ENCODE data around the gene AGAP5.
A peak's percentile ranks its signal among the peaks of the same experiment; 100 is the strongest.
"Not testable (repeated sequence)": the region's sequence is repeated elsewhere in the genome, so short reads cannot be mapped to it uniquely, and the experiment has no call there.

AGAP5 gene

DNA sequence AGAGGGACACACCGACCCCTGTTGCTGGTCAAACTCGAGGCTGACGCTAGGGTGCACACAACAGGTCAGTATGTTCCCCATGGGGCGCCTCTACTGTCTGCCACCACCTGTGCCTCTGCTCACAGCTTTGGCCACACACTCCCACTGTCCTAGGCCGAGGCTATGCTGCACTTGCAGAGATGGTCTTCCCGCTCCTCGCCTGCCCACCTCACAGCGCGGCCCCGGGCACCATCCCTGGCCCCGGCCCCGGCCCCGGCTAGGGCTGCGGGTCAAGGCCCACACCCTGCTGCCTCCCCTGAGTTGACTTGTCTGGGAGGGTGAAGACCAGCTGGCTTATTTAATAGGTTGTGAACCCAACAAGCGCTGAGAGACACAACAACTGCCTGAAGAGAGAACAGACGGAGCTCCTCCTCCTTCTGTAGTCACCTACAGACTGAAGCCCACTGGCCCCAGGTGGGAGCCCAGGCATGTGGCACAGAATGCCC, at the start of gene AGAP5:
Gene AGAP5, minus strand, starts transcription at position 435 of the 485 bp plus-strand sequence. Its CDS starts 354 bp downstream, at position 81.
- not testable (repeated sequence) for DNase-seq

DNA sequence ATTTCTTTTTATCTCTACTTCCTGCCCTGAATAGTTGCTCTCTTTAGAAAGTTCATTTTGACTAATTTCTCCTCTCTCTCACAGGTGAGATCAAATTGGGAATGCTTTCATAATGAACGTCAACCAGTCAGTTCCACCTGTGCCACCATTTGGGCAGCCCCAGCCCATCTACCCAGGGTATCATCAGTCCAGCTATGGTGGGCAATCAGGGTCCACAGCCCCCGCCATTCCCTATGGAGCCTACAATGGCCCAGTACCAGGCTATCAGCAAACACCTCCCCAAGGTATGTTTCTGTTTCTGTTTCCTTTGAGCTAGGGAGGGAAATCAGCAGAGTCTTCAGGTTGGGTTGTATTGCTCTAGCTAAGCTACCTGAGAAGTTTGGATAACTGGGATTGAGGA, 48.8 kb upstream of the AGAP5 start:
- DNase-seq, result no peak

DNA sequence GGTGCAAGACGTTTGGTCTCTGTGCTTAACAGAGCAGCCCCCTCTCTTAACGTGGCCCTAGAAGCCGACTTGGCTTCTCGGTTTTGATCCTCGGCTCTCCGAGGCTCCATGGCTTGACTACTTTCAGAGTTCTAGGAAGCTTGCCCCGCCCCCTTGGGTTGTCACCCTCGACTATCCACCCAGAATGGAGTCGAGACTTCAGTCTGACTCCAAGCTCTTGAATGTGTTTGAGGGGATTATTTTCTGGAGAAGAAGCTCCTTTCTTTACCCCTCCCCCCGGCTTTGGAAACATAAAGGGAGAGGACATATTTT, 46.7 kb upstream of the AGAP5 start:
- DNase-seq, result no peak

- DNase-seq, result peak; percentile 78
These were observed 46.2 kb upstream of the AGAP5 start, which contains the start of gene SEC24C for GRCh38 chr10:73743905-73744663. SEC24C (plus strand) TSS chr10:73744372; CDS start chr10:73746833, 2,461 bp downstream.

DNA sequence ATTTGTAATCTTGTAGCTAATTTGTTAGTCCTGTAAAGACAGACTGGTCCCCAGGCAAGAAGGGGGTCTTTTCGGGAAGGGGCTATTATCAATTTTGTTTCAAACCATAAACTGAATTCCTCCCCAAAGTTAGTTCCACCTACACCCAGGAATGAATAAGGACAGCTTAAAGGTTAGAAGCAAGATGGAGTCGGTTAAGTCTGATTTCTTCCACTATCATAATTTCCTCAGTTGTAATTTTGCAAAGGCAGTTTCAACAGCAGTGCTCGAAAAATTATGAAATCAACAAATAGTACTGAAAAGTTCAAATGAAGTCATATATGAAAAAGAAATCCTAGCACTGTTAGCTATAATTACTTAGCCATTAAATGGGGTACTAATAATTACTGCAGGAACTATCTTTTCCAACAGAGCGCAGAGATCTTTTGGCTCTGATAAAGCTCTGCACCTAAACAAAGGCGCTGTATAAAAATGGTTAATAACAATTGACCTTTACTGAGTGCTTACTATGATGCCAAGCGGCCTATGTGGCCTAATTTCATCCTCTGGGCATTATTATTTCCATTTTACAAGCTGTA, 45.5 kb upstream of the AGAP5 start:
- no peak for DNase-seq

DNA sequence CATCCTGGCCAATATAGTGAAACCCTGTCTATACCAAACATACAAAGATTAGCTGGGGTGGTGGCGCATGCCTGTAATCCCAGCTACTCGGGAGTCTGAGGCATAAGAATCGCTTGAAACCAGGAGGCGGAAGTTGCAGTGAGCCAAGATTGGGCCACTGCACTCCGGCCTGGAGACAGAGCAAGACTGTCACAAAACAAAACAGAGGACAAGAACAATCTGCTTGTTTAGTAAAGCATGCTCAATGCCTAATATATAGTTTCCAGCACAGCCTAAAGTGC, 44.5 kb upstream of the AGAP5 start:
- no peak for DNase-seq

- DNase-seq, result not testable (repeated sequence)
These were observed 42.8 kb upstream of the AGAP5 start for GRCh38 chr10:73740501-73741254.

DNA sequence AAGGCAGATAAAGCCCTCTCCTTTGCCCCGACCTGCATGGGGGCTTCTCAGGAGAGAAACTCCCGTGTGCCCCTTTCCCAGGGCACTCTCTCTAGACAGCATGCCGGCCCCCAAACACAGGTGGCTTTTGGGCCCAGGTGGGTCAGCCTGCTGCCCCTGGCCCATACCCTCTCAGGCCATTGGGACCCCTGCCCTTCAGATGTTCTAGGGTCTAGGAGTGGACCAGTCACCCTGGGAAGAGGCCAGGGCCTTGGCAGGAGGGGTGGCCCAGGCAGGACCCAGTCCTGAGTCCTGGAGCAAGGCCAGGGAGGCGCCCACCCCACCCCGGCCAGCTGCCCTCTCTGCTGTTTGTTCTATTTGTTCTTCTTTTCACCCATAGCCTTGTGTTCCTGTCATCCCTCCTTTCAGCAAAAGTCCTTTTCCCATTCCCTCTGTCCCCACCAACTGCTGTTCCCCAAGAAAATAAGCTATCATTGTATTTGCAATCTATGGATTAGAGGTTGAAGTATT, 36.9 kb upstream of the AGAP5 start:
- DNase-seq, result no peak

DNA sequence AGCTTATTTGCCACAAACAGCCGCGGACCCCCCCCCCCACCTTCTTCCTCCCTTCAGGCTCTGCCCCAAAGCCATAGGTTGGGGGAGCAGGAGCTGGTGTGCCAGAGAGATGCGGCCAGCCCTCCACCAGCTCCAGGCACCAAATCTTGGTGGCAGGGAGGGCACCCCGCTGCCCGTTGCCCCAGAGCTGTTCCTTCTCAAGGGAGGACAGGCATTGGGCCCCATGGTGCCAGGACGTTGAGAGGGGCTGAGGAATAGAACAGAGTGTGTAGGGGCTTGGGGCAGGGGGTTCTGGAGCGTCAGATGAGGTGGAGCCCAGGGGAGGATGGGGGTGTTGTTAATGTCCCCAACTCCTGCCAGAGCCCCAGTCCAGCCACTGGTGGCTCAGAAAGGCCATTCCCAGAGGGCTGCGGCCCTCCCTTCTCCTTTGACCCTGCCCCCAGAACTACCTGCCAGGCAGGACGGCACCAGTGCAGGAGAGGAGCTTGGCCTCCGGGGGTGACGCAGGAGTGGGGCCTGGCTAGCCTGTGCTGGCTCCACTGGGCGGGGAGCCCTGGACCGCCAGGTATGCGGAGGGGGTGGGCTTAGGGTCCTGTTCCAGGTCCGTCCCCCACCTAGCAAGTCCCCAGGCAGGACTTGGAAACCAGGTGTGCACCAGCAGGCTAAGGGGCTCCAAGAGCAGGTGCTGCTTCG, 36.3 kb upstream of the AGAP5 start:
- DNase-seq, result no peak

DNA sequence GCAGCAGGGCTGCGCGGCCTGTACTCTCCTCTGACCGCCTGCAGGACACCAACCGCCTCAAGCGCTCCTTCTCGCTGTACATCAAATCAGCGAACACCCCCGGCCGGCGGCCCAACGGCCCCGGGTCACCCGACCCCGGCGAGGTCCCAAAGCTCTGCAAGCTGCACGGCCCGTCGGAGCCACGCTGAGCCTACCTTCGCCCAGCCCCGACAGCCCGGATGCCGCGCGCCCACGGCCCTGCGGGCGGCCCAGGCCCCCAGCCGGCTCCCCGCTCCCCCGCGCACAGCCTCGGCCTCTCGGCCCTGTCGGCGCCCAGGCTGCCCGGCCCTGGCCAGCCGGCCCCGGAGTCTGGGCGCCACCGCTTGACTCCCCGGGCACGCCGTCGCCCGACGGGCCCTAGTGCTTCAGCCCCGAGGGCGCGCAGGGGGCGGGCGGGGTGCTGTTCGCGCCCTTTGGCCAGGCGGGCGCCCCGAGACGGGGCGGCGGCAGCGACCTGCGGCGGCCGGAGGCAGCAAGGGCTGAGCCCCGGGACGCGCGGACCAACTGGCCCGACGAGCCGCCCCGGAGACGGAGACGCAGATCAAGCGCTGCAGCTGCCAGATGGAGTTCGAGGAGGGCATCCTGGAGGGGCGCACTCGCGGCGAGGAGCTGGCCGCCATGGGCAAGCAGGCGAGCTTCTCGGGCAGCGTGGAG, 35.2 kb upstream of the AGAP5 start:
- DNase-seq, result no peak

GRCh38 chr10:73732426-73732825, 34.5 kb upstream of the AGAP5 start:
- DNase-seq, result no peak

GRCh38 chr10:73731588-73732375, 33.9 kb upstream of the AGAP5 start:
- no peak for DNase-seq

DNA sequence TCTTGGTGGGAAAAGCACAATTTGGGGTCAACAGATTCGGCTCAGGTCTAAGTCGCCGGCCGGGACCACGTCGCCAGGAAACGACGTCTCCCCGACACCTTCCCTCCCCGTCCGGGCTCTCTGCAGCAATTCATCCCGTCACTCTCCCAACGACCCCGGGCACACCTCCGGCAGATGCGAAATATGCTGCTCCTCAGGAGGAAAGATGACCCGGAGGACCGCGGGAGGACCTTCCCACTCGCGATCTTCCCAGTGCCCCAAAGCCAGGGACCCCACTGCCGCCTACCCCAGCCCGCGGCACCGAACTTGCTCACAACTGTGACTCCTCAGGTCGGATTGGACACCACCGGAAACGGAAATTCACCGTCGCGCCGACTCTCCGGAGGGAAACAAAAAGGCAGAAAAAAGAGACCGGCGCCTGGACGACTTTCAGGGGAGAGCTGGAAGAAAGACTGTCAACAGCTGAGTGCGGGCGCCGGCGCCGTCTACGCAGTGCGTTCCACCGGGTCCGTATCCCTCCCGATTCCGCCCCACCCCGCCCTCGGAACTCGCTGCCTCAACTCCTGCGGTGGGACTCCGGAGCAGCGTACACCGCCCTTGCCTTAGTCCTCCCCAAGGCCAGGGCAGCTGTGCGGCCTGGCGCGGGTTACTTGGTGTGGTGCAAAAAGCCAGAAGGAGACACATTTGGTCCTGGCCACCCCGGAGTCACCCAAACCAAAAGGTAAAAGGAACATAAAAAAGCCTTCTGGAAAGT, 32.4 kb upstream of the AGAP5 start:
- peak; percentile 16 for DNase-seq

- DNase-seq, result not testable (repeated sequence)
These were observed 31.9 kb upstream of the AGAP5 start for GRCh38 chr10:73729781-73730152.

GRCh38 chr10:73723516-73723915, 25.6 kb upstream of the AGAP5 start:
- DNase-seq, result no peak

- DNase-seq, result not testable (repeated sequence)
These were observed 22.7 kb upstream of the AGAP5 start for GRCh38 chr10:73720561-73720960.

GRCh38 chr10:73717556-73717955, 19.6 kb upstream of the AGAP5 start:
- DNase-seq, result no peak

GRCh38 chr10:73716251-73716650, 18.3 kb upstream of the AGAP5 start:
- no peak for DNase-seq

DNA sequence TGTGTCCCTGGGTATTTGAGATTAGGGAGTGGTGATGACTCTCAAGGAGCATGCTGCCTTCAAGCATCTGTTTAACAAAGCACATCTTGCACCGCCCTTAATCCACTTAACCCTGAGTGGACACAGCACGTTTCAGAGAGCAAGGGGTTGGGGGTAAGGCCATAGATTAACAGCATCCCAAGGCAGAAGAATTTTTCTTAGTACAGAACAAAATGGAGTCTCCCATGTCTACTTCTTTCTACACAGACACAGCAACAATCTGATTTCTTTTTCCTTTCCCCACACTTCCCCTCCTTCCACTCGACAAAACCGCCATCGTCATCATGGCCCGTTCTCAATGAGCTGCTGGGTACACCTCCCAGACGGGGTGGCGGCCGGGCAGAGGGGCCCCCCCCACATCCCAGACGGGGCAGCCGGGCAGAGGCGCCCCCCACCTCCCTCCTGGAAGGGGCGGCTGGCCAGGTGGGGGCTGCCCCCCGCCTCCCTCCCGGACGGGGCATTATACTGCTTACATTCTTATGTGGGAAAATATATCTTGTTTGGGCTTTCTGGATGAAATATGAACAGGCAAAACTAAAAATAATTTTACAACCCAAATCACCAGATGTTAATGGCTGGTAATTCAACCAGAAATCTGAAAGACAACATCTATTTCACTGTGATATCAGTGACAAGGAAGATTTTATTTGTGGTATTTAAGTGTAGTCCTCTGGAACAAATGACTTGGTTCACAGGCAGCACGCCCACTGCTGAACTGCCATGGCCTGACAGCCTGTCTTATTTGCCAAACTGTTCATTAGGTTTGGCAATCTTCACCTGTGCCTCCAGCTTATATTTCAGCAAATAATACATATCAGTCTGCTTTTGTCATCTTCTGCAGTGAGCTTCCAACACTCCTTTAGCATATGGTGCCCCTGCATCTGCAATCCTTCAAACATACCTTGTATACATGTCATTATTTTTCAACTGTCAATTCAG, 17.6 kb upstream of the AGAP5 start:
- not testable (repeated sequence) for DNase-seq

GRCh38 chr10:73714483-73714882, 16.6 kb upstream of the AGAP5 start:
- not testable (repeated sequence) for DNase-seq
